HG02571 (cell line): ENCODE results near the gene MYORG.
A peak's percentile ranks its signal among the peaks of the same experiment; 100 is the strongest.

Experiments used
- ATAC-seq: cut with Tn5 transposase; IDR thresholded peaks from one replicate; pipeline ENCODE4 v1.9.1; 2021; ENCODE audit warnings: mild to moderate bottlenecking, moderate library complexity; ENCODE audit not compliant: unreplicated experiment

Gene MYORG

DNA sequence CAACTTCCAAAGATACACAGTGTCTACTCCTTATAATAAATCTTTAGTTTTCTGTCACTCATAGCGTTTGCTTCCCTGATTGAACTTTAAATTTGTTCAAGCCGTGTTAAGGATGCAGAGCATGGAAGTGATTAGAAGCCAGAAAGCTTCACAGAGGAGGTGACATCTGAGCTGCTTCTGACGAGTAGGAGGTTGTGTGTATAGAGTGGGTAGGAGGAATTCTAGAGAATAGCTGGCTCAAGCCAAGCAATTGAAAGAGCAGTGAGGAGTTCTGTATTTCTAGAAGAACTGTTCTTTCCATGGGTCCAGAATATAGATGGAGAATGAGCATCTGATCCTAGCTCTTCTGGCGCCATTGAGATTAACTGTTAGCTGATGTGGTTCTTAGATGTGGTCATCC lies 41.3 kb downstream of the MYORG start:
- no peak for ATAC-seq

DNA sequence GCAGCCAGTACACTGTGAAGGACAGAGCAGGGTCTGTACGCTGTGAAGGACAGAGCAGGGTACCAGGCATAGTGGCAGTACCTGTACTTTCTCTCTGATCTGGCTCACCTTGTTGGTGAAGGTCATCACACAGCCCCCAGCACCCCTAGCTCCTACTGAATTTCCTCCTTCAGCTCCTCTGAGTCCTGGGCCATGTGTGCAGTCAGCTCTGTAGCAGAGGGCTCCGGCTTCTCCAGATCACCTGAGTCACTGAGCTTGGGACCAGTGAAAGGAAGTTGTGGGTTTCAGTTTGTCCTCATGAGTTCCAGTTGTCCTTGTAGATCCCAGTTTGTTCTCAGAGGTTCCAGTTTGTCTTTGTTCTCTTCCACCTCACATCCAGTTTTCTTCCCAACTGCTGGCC lies 41.8 kb downstream of the MYORG start:
- no peak for ATAC-seq

DNA sequence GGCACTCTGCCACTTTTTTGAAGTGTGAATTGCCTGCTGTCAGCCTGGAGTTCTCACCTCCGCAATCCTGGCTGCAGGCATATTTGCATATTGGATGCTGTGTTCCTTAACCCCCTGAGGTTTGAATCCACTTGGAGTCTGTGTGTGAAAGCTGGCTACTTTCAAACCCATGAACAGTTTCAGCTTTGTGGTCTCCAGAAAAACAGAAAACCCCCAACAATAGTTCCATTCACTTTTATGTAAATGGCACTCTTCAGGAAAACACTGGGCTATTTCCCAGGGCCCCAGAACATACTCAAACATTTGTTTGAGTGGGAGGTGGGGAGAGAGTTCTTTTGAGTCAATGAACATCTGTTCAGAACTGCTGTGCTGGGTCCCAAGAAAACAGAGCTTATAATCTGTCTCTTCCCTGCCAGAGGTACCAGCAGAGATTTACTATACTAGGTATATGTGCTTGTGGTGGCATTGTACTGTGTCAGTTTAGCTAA lies 42.3 kb downstream of the MYORG start:
- no peak for ATAC-seq

DNA sequence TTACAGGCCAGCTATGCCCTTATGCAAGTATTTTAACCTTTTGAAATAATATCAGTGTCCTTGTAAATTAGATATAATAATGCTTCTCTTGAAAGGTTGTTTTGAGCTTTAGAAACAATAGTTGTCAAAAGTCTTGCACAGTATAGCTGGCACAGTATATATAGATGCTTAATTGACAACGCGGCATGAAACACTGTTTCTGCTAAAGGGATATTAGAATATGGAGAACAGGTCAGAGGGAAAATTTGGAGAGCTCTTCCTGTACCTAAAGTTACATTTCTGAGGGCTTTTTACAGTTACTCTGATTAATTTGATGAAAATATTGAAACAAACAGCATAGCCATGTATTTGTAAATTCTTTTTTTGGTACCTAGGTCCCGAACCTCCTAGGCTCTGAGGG lies 42.9 kb downstream of the MYORG start:
- no peak for ATAC-seq

DNA sequence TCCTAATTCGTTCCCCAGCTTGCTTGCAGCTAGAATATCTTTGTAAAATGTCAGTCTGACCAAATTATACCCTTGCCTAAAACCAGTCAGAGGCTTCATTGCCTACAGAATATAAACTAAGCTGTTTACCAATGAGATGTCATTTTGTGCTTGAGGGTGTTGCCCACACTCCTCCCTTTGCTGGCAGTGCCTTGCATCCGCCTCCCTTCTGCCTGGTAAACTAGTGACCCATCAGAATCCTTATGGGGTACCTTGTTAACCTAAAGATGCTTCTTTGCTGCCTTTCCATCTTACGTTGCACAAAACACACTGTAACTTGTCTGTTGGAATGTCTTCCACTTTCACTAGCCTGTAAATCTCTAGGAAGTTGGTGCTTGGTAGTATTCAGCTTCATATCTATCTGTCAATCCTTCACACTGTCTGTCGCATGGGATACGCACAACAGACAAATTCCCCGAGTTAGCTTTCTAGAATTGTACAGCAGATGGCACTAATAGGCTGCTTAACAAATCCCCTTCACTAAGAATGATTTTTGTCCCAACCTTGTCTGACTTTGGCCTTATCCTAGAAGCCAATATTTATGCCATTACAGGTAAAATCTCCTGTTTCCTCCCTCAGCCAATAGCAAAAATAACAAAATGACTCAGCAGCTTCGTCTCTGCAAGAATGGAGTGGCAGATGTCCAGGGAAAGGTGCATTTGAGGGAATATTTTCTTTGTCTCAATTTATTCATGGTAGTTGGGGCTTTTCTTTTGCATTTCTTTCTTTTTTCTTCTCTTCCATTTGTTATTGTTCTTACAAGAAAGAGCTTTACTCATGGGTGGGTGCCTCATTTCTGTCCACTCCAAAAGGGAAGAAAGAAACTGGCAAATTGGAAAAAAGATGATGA lies 44.4 kb downstream of the MYORG start:
- ATAC-seq: no peak

DNA sequence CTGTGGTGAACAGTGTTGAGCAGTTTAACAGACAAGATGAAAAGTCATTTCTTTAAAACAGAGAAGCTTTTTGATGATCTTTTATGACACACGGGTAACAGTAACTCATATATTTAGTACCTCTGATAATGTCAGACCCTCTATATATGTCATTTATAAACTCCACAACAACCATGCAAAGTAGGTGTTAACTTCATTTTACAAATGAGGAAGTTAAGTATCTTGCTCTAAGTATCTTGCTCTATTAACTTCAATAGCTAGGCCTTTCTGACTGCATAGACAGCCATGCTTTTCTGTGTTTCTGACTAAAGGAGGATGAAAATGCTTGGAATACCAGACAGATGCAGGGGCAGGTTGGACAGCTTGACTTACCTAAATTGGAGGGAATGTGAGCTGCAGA lies 45.5 kb downstream of the MYORG start:
- no peak for ATAC-seq

DNA sequence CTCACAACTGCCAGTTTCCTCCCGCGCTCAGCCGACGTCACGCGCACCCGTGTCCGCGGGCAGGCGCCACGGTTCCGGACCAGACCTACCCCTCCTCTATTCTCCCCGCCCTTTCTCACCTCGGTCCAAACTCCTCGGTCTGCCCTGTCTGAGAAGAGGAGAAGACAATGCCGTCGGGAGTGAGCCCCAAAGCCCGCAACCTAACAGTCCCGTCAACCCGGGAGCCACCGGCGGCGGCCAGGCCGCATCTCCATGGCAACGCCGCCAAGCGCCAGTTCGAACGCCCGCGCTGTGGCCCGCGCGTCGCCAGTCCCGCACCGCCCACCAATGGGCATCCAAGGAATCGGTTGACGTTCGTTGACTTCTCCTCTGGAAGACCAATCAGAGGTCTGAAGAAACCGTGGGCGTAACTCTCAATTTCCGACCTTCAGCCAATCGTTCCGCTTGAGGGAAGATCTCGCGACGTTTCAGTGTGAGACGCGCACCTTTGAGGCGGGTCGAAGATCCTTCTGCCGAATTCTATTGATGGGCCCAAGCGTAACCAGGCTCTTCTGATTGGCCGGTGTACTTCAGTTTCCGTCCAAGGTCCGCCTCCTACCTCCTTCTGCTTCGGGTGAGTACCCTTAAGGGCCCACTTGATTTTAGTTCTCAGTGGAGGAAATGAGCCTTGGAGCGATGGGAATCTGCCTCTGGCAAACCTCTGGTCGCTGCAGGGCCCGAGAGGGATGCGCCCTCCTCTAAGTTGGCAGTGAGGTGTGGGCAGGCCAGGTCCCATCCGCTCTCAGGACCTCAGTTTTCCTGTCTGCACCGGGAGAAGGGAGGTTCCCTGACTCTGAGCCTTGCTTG lies 47.5 kb downstream of the MYORG start, which contains the start of the genes KIF24 and NUDT2:
TSS of gene KIF24 (minus strand) at position 282 of the 846 bp plus-strand sequence. CDS start 17,922 bp downstream, outside the sequence.
TSS of gene NUDT2 (plus strand) at position 583 of the 846 bp plus-strand sequence. CDS start 9,471 bp downstream, outside the sequence.
- ATAC-seq: peak; percentile 96

DNA sequence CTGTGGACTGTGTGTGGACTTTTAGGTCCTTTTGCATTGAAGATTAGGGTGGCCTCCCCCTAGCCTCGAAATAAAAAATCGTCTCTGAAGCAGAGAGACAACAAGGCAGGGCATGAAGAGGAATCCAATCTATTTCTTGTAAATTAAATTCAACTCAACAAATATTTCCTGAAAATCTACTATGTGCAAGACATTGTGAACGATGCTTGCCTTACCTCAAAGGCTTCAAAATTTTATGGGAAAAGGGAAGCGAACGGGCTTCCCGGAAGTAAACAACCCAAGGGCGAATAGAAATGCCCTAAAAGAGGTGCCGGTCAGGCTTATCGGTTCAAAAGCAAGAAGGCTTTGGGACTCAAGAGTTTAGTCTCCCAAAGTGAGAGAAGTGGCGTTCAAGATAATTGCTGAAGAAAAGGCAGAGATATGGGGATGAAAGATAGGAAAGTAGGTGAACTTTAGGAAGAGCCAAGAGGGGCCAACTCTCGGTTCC lies 48.2 kb downstream of the MYORG start:
- ATAC-seq: peak; percentile 1

DNA sequence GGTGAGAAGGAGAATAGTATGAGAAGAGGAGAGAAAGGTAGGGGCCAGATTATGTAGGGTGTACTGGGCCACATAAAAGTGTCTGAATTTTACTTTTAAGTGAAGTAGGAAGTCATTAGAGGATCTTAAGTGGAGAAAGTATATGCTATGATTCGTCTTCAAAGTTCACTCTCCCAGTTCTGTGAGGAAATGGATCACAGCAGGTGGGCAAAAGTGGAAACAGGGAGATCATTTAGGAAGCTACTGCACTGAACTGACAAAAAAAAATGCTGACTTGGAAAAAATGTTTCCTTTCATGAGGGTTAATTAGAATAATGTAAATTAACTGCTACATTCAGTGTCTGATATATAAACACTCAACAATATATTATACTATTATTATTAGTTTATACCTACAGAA lies 50.0 kb downstream of the MYORG start:
- no peak for ATAC-seq

DNA sequence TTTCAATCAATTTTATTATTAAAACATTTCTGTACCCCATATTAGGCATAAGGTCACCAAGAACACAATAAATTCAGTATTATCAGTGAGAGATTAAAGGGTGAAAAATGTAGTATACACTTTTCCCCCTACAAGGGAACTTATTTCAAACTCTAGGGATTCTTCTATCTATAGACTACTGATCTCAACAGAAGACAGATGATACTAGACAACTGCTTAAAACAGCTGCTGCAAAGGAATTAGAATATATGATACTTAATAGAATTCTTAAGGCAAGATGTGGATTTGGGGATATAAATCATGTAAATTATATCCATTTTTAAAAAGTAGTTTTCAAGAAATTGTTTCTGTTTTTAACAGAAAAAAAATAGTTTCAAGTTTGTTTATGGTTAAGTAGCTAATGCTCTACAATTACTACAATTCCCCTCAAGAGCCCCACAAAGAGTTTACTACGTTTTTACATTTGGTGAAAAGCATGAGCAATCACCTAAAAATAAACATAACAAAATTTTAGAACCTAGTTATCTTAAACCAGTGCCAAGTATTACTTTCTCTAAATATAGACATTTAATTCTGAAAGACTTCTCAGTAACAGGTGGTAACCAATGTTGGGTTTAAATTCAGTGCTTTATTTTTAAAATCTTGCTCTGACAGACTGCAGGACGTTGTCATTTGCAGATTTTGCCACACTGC lies 53.7 kb downstream of the MYORG start:
- ATAC-seq: no peak

DNA sequence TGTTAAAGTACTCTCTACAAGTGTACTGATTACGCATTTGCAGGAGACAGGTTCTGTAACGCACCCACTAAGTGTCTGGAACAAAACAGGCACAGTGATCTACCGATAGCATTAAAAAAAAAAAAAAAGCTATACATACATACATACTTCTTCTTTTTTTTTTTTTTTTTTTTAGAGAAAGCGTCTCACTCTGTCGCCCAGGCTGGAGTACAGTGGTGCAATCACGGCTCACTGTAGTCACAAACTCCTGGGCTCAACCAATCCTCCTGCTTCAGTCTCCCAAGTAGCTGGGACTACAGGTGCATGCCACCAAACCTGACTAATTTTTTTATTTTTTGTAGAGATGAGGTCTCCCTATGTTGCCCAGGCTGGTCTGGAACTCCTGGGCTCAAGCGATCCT lies 55.2 kb downstream of the MYORG start:
- no peak for ATAC-seq

DNA sequence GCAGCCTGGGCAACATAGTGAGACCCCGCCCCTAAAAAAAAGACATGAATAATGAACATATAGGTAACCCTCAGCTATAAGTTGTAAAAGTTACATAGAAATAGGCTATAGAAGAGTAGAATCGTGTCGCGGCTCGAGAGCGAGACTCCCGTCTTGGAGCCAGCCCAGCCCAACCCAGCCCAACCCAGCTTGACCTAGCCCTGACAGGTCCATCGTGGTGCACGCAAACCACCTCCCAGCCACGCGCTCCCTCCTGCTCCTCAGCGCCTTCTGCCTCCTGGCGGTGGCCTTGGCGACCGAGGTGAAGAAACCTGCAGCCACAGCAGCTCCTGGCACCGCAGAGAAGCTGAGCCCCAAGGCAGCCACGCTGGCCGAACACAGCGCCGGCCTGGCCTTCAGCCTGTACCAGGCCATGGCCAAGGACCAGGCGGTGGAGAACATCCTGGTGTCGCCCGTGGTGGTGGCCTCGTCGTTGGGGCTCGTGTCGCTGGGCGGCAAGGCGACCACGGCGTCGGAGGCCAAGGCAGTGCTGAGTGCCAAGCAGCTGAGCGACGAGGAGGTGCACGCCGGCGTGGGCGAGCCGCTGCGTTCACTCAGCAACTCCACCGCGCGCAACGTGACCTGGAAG lies 58.4 kb downstream of the MYORG start:
- no peak for ATAC-seq

DNA sequence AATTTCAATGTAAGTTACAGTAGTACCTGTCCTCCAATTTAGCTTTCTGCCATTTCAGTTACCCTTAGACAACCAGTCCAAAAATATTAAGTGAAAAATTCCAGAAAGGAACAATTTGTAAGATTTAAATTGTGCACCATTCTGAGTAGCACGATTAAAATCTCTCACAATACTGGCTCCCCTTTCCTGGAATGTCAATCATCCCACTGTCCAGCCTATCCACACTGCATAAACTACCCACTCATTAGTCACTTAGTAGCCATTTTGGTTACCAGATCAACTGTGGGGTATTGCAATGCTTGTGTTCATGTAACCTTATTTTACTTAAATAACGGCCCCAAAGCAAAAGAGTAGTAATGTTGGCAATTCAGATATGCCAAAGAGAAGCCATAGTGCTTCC lies 59.3 kb downstream of the MYORG start:
- no peak for ATAC-seq
